ENCODE results near the gene NECTIN2. TPM values are rescaled to one million over a fixed set of nuclear protein-coding genes. Genes with fewer than 3 reads are reported as not detected.
"Not testable (repeated sequence)": the region's sequence is repeated elsewhere in the genome, so short reads cannot be mapped to it uniquely, and the experiment has no call there.

The NECTIN2 gene
- total RNA-seq, 1 donor from 2014 or later = 0.35 TPM

- no peak for ATAC-seq (ENCODE audit: low read depth)
- peaks cover 9% of the 10 kb centered on the region for H3K27me3 Mint-ChIP-seq
- H3K4me3 Mint-ChIP-seq = no peak overlapping the region
- no peaks in the 10 kb centered on the region for H3K4me1 Mint-ChIP-seq
- intact Hi-C loops (cut with micrococcal nuclease) = no loop called here
- no peak for DNase-seq
- H3K9me3 Mint-ChIP-seq = no peaks in the 10 kb centered on the region
- no peaks in the 10 kb centered on the region for H3K36me3 Mint-ChIP-seq (ENCODE audit: low read depth)
- CTCF ChIA-PET = no interaction called here
- H3K27ac Mint-ChIP-seq = no peak overlapping the region
- TF ChIP-seq CTCF (IDR thresholded peaks at IDR 0.05) = no peak
- POLR2A ChIA-PET = interaction anchor here (0.6 kb wide), 1 partner anchor 138 kb away, joined by 4 read pairs; no protein-coding TSS in a partner anchor
These were observed 33.4 kb downstream of the NECTIN2 start for GRCh38 chr19:44879309-44880065.

- Mint-ChIP-seq H3K9me3 (no peaks in the 10 kb centered on the region), H3K36me3 (ENCODE audit: low read depth) (no peaks in the 10 kb centered on the region), H3K27ac (no peak overlapping the region), H3K4me3 (no peak overlapping the region), H3K4me1 (no peaks in the 10 kb centered on the region), H3K27me3 (peaks cover 11% of the 10 kb centered on the region)
- intact Hi-C loops (cut with micrococcal nuclease) = no loop called here
- DNase-seq (no peak), ATAC-seq (ENCODE audit: low read depth) (no peak)
- ChIA-PET CTCF (no interaction called here), POLR2A (no interaction called here)
- no peak for TF ChIP-seq CTCF (IDR thresholded peaks at IDR 0.05)
These were observed 36.0 kb downstream of the NECTIN2 start for GRCh38 chr19:44882063-44882462.

- H3K4me3 Mint-ChIP-seq; H3K36me3 Mint-ChIP-seq (ENCODE audit: low read depth); CTCF ChIA-PET; DNase-seq; H3K27ac Mint-ChIP-seq; ATAC-seq (ENCODE audit: low read depth); POLR2A ChIA-PET; intact Hi-C loops (cut with micrococcal nuclease); H3K9me3 Mint-ChIP-seq; H3K4me1 Mint-ChIP-seq; H3K27me3 Mint-ChIP-seq: not testable (repeated sequence)
These were observed 36.7 kb downstream of the NECTIN2 start for GRCh38 chr19:44882619-44883397.

- H3K4me1 Mint-ChIP-seq = peaks cover 1% of the 10 kb centered on the region
- no peak for DNase-seq
- no peak for TF ChIP-seq CTCF (IDR thresholded peaks at IDR 0.05)
- H3K9me3 Mint-ChIP-seq = no peaks in the 10 kb centered on the region
- H3K36me3 Mint-ChIP-seq (ENCODE audit: low read depth) = no peaks in the 10 kb centered on the region
- ChIA-PET POLR2A (no interaction called here), CTCF (no interaction called here)
- intact Hi-C loops (cut with micrococcal nuclease) = no loop called here
- no peak for ATAC-seq (ENCODE audit: low read depth)
- no peak overlapping the region for H3K27ac Mint-ChIP-seq
- H3K4me3 Mint-ChIP-seq = no peak overlapping the region
- H3K27me3 Mint-ChIP-seq = peaks cover 9% of the 10 kb centered on the region
These were observed 37.8 kb downstream of the NECTIN2 start for GRCh38 chr19:44883922-44884321.

GRCh38 chr19:44884566-44884965 is 38.5 kb downstream of the NECTIN2 start:
- H3K27ac Mint-ChIP-seq = no peak overlapping the region
- intact Hi-C loops (cut with micrococcal nuclease) = no loop called here
- no peaks in the 10 kb centered on the region for H3K36me3 Mint-ChIP-seq (ENCODE audit: low read depth)
- H3K4me3 Mint-ChIP-seq = no peak overlapping the region
- ATAC-seq (ENCODE audit: low read depth) (no peak), DNase-seq (no peak)
- peaks cover 8% of the 10 kb centered on the region for H3K27me3 Mint-ChIP-seq
- POLR2A ChIA-PET = no interaction called here
- peaks cover 5% of the 10 kb centered on the region for H3K4me1 Mint-ChIP-seq
- H3K9me3 Mint-ChIP-seq = peaks cover 2% of the 10 kb centered on the region
- CTCF ChIA-PET = no interaction called here
- no peak for TF ChIP-seq CTCF (IDR thresholded peaks at IDR 0.05)

All from activated B cell treated with CpG ODN at 0.5 μM for 24 hours (primary cell).